Measurements from ENCODE around the gene THPO. TPM values are rescaled to one million over a fixed set of nuclear protein-coding genes. Genes with fewer than 3 reads are reported as not detected.

Gene THPO
- total and polyA plus RNA-seq, 9 of the 15 experiments (the other 6 are each of a cell fraction or from before 2014, with no cell fraction given): 0.11 to 1.1 (median 0.35) TPM; not detected in 1

DNA sequence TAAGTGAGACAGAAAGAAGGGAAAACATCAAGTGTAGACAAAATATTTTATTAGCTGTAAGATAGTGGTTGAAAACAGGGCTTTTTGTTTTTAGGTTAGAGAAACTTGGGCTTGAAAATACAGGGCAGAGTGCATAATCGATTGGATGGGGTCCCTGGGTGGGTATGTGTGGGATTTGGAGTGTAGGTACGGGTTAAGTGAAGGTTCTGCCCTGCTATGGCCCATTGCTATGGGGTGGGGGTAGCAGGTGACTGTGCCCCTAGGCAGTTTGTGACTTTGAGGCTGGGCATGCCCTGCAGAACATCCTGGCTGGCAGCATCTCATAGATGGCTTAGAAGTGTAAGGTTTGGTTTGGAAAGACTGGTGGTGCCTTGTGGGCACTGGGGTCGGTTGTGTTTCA, 44.3 kb downstream of the THPO start:
- peaks cover 18% of the 10 kb centered on the region for H3K79me2 ChIP-seq (ENCODE audit: control insufficient read depth, insufficient read depth, low read length)
- no peaks in the 10 kb centered on the region for H3K27me3 ChIP-seq (ENCODE audit: control insufficient read depth in 2 of 2, insufficient read depth in 2 of 2, low read length in 2 of 2)
- H3K4me2 ChIP-seq (ENCODE audit: insufficient read depth, low read length): no peak overlapping the region
- CTCF ChIA-PET (ENCODE audit: low intra/inter-chr PET ratio): no interaction called here
- TF ChIP-seq, protein P1, sequence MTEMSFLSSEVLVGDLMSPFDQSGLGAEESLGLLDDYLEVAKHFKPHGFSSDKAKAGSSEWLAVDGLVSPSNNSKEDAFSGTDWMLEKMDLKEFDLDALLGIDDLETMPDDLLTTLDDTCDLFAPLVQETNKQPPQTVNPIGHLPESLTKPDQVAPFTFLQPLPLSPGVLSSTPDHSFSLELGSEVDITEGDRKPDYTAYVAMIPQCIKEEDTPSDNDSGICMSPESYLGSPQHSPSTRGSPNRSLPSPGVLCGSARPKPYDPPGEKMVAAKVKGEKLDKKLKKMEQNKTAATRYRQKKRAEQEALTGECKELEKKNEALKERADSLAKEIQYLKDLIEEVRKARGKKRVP (CRISPR knock-in tag; IDR thresholded peaks at IDR 0.05): no peak
- TF ChIP-seq POLR2A (conservative IDR thresholded peaks at IDR 0.05): 0 out of 2 replicates have a peak, but pooled peaks have one; percentile 19
- peak overlapping the region in 1 of 2 experiments; percentile 23; a peak in 1 of 4 replicates for H3K9ac ChIP-seq (ENCODE audit: insufficient read depth in 1 of 2, low read depth in 2 of 2, low read length in 2 of 2)
- POLR2A ChIA-PET: interaction anchor here (0.6 to 1.4 kb wide), 5 partner anchors 9 to 159 kb away, joined by 3 to 6 read pairs (median 4); no protein-coding TSS in a partner anchor
- H3K27ac ChIP-seq (ENCODE audit: extremely low read depth, low read depth, low read length): peak overlapping the region; percentile 83; the same call in 2 of the 3 replicates
- H3K4me1 ChIP-seq (replicated peaks in 1 of 2; ENCODE audit: control insufficient read depth in 2 of 2, insufficient read depth in 2 of 2, low read length in 2 of 2): peaks cover 51 to 54% of the 10 kb centered on the region in 2 experiments
- intact Hi-C loops (cut with micrococcal nuclease) (no loop called here), in situ Hi-C loops (cut with MboI) (no loop called here)
- H3K4me3 ChIP-seq: no peak overlapping the region
- peaks cover 24% of the 10 kb centered on the region for H4K20me1 ChIP-seq (replicated peaks; ENCODE audit: control insufficient read depth, insufficient read depth, low read length)
- DNase-seq (ENCODE audit: extremely low read depth in 1 of 4, low spot score in 3 of 4): no peak
- 75% methylated on average over 3 of the region's 3 CpGs for WGBS (ENCODE audit: insufficient coverage, low coverage, missing lambda C conversion rate)
- no TSS peak for BruUV-seq (replicated peaks)
- ATAC-seq: no peak
- H3K9me1 ChIP-seq (ENCODE audit: control insufficient read depth, insufficient read depth, low read length): peaks cover 11% of the 10 kb centered on the region
- peaks cover 68% of the 10 kb centered on the region for H3K36me3 ChIP-seq (ENCODE audit: control insufficient read depth, insufficient read depth, low read length)
- no peak for FAIRE-seq
- no peaks in the 10 kb centered on the region for H3K9me3 ChIP-seq (replicated peaks; ENCODE audit: control insufficient read depth, insufficient read depth, low read depth, low read length)
- no peak overlapping the region for H2AFZ ChIP-seq (ENCODE audit: low read depth, low read length)

DNA sequence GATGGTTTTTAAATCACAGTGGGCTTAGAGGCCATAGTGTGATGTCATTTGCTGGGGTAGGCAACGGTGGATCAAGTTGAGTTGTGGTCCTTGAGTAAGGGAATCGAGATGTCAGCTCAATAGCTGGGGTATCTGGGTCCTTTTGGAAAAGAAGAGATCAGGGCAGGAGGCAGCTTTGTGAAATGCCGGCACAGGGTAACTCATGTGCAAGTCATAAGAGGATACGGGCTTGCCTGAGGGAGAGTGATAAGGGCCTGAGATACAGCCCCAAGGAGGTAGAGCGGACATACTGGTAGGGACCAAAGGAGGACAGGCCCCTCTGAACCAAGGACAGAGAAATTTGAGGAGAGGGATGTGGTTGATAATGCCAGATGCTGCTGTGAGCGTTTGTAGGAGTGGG, 44.8 kb downstream of the THPO start:
- Histone ChIP-seq H4K20me1 (replicated peaks; ENCODE audit: control insufficient read depth, insufficient read depth, low read length) (peaks cover 24% of the 10 kb centered on the region), H3K4me3 (no peak overlapping the region), H3K36me3 (ENCODE audit: control insufficient read depth, insufficient read depth, low read length) (peaks cover 73% of the 10 kb centered on the region), H3K79me2 (ENCODE audit: control insufficient read depth, insufficient read depth, low read length) (peaks cover 22% of the 10 kb centered on the region), H3K27ac (ENCODE audit: extremely low read depth, low read depth, low read length) (peak overlapping the region; percentile 83; the same call in 2 of the 3 replicates), H3K9ac (ENCODE audit: insufficient read depth in 1 of 2, low read depth in 2 of 2, low read length in 2 of 2) (no peak overlapping the region; a peak in 1 of 4 replicates), H3K27me3 (ENCODE audit: control insufficient read depth in 2 of 2, insufficient read depth in 2 of 2, low read length in 2 of 2) (no peaks in the 10 kb centered on the region), H2AFZ (ENCODE audit: low read depth, low read length) (no peak overlapping the region), H3K9me3 (replicated peaks; ENCODE audit: control insufficient read depth, insufficient read depth, low read depth, low read length) (no peaks in the 10 kb centered on the region), H3K9me1 (ENCODE audit: control insufficient read depth, insufficient read depth, low read length) (peaks cover 11% of the 10 kb centered on the region), H3K4me1 (replicated peaks in 1 of 2; ENCODE audit: control insufficient read depth in 2 of 2, insufficient read depth in 2 of 2, low read length in 2 of 2) (peaks cover 49 to 51% of the 10 kb centered on the region in 2 experiments), H3K4me2 (ENCODE audit: insufficient read depth, low read length) (no peak overlapping the region)
- no peak for ATAC-seq
- peak; percentile 48 for FAIRE-seq
- intact Hi-C loops (cut with micrococcal nuclease) (no loop called here), in situ Hi-C loops (cut with MboI) (no loop called here)
- peak in 1 of 4 experiments; percentile 58 for DNase-seq (ENCODE audit: extremely low read depth in 1 of 4, low spot score in 3 of 4)
- ChIA-PET POLR2A (interaction anchor here (0.6 to 1.4 kb wide), 5 partner anchors 9 to 159 kb away, joined by 3 to 6 read pairs (median 4); no protein-coding TSS in a partner anchor), CTCF (ENCODE audit: low intra/inter-chr PET ratio) (no interaction called here)
- WGBS (ENCODE audit: insufficient coverage, low coverage, missing lambda C conversion rate): 37% methylated on average over 6 of the region's 6 CpGs
- no TSS peak for BruUV-seq (replicated peaks)
- no peak for TF ChIP-seq HDGF (IDR thresholded peaks at IDR 0.05)
- TF ChIP-seq NFATC3 (IDR thresholded peaks at IDR 0.05): no peak
- TF ChIP-seq DPF2 (IDR thresholded peaks at IDR 0.05): peak; percentile 54; the same call in 1 of the 2 replicates
- peak; percentile 1; the same call in 1 of the 2 replicates for TF ChIP-seq POLR2AphosphoS5 (IDR thresholded peaks at IDR 0.05; ENCODE audit: control insufficient read depth, insufficient read depth, low read depth, low read length)
- peak; percentile 31; the same call in 1 of the 2 replicates for TF ChIP-seq TAL1 (IDR thresholded peaks at IDR 0.05)
- peak; percentile 49 for TF ChIP-seq CBFA2T3 (IDR thresholded peaks at IDR 0.05)
- no peak for TF ChIP-seq RB1 (IDR thresholded peaks at IDR 0.05; ENCODE audit: low read depth)
- TF ChIP-seq TCF3 (CRISPR knock-in tag; IDR thresholded peaks at IDR 0.05): peak; percentile 40; the same call in 1 of the 2 replicates
- 0 out of 2 replicates have a peak, but pooled peaks have one; percentile 5 for TF ChIP-seq POLR2A (conservative IDR thresholded peaks at IDR 0.05)
- no peak for TF ChIP-seq JUND (IDR thresholded peaks at IDR 0.05; ENCODE audit: borderline replicate concordance, low read depth, low read length)
- TF ChIP-seq JUND (tag; IDR thresholded peaks at IDR 0.05; ENCODE audit: borderline replicate concordance, low read depth, low read length): peak; percentile 17; the same call in 1 of the 3 replicates
- TF ChIP-seq RCOR1 (IDR thresholded peaks at IDR 0.05; ENCODE audit: borderline replicate concordance in 1 of 2, low read depth in 2 of 2, low read length in 2 of 2): peak in 1 of 2 experiments; percentile 38; a peak in 1 of 4 replicates

Data from K562 (cell line).